Sciatic nerve (tissue), 2 donors: ENCODE measurements around the gene RASA3. TPM values are rescaled to one million over a fixed set of nuclear protein-coding genes. Genes with fewer than 3 reads are reported as not detected.
"Not testable (repeated sequence)": the region's sequence is repeated elsewhere in the genome, so short reads cannot be mapped to it uniquely, and the experiment has no call there.

Source experiments
- ATAC-seq: fragments of 200-7000 bp; cut with Tn5 transposase; one replicate; pipeline ENCODE4 v1.9.1; 2020; ENCODE audit warnings: mild to moderate bottlenecking, moderate library complexity
- DNase-seq: peaks from one replicate; pipeline ENCODE4 v3.0.0-alpha.2; 2020; ENCODE audit warnings: low spot score
- intact Hi-C: fragments of 100-400 bp; cut with DNase I; formaldehyde crosslinking; loops from one replicate; pipeline ENCODE4 v1.14.2; 2022
- total RNA-seq: library from RNA; stranded (reverse); fragmentation: NEBNext Ultra II Directional; extraction: Animal tissue kit (Norgen Biotek cat#: 25700); gene quantifications from one replicate; pipeline ENCODE4 v1.2.1, GENCODE V29; 2021
- donor health status: DM: no; HTN: no; CAD: no.
- donor health status: DM: no; HTN: no; CAD: no.

RASA3 gene
- total RNA-seq, 1 donor from 2014 or later: 47.6 TPM

- ATAC-seq (no peak), DNase-seq (no peak)
- intact Hi-C loops: no loop called here
These were observed 137.3 kb downstream of the RASA3 start for GRCh38 chr13:113995051-113995601.

GRCh38 chr13:113992276-113993005, 140.0 kb downstream of the RASA3 start:
- ATAC-seq: no peak

GRCh38 chr13:113991676-113992179, 140.7 kb downstream of the RASA3 start:
- ATAC-seq (no peak), DNase-seq (no peak)
- intact Hi-C loops: no loop called here

More at GRCh38 chr13:113992276-113993005, 140.0 kb downstream of the RASA3 start:
- intact Hi-C loops: no loop called here
- no peak for DNase-seq

- no peak for DNase-seq
- peak; percentile 81 for ATAC-seq
- intact Hi-C loops: no loop called here
These were observed 141.2 kb downstream of the RASA3 start for GRCh38 chr13:113991191-113991669.

- ATAC-seq (peak; percentile 44), DNase-seq (peak; percentile 48)
- intact Hi-C loops: no loop called here
These were observed 142.0 kb downstream of the RASA3 start for GRCh38 chr13:113990321-113990837.

- no peak for ATAC-seq
- intact Hi-C loops: no loop called here
- peak; percentile 39 for DNase-seq
These were observed 142.7 kb downstream of the RASA3 start for GRCh38 chr13:113989585-113990300.

- intact Hi-C loops, ATAC-seq: not testable (repeated sequence)
- DNase-seq: peak; percentile 8
These were observed 143.6 kb downstream of the RASA3 start for GRCh38 chr13:113988859-113989258.

- peak; percentile 47 for DNase-seq
- intact Hi-C loops: no loop called here
These were observed 150.1 kb downstream of the RASA3 start for GRCh38 chr13:113982296-113982661.

GRCh38 chr13:113981611-113982295, 150.7 kb downstream of the RASA3 start:
- intact Hi-C loops: no loop called here
- DNase-seq (no peak), ATAC-seq (peak; percentile 13)

More at GRCh38 chr13:113982296-113982661, 150.1 kb downstream of the RASA3 start:
- ATAC-seq: no peak

- ATAC-seq (peak; percentile 82), DNase-seq (peak; percentile 70)
- intact Hi-C loops: no loop called here
These were observed 151.2 kb downstream of the RASA3 start for GRCh38 chr13:113981194-113981605.

GRCh38 chr13:113980489-113981064, 151.8 kb downstream of the RASA3 start:
- intact Hi-C loops: no loop called here
- DNase-seq (peak; percentile 50), ATAC-seq (peak; percentile 14)

GRCh38 chr13:113979791-113980471, 152.5 kb downstream of the RASA3 start:
- DNase-seq (peak; percentile 43), ATAC-seq (no peak)
- intact Hi-C loops: no loop called here

GRCh38 chr13:113978741-113979481, 153.5 kb downstream of the RASA3 start:
- intact Hi-C loops: no loop called here
- ATAC-seq: no peak
- DNase-seq: peak; percentile 53

GRCh38 chr13:113977976-113978375, 154.4 kb downstream of the RASA3 start:
- no peak for ATAC-seq
- intact Hi-C loops: no loop called here
- DNase-seq: peak; percentile 49

GRCh38 chr13:113976711-113977684, 155.4 kb downstream of the RASA3 start:
- DNase-seq: peak; percentile 63
- intact Hi-C loops: no loop called here
- peak; percentile 54 for ATAC-seq

GRCh38 chr13:113975416-113975815, 157.0 kb downstream of the RASA3 start:
- peak; percentile 59 for DNase-seq
- ATAC-seq: no peak
- intact Hi-C loops: no loop called here
